IMR-90 (cell line): ENCODE measurements around the gene RHPN2. TPM values are rescaled to one million over a fixed set of nuclear protein-coding genes. Genes with fewer than 3 reads are reported as not detected.

Source experiments
- polyA plus RNA-seq, 3 experiments: library from polyadenylated mRNA; depleted of rRNA; stranded (reverse); fragments of >200 nt; gene quantifications; 2 replicates each; pipeline ENCODE4 v1.2.3, GENCODE V29; 2012; ENCODE audit warnings: low replicate concordance in 1 of 3
- total RNA-seq: library from RNA; depleted of rRNA; stranded (reverse); fragments of >200 nt; gene quantifications from 2 replicates; pipeline ENCODE4 v1.2.3, GENCODE V29; 2012
- TF ChIP-seq, protein P1 (sequence below): conservative IDR thresholded peaks from 2 replicates; pipeline ENCODE4 v1.5.1; 2012; ENCODE audit warnings: mild to moderate bottlenecking, low read depth, low read length, improper control_type of control experiment

RHPN2 gene
- total and polyA plus RNA-seq, 2 of the 4 experiments (the other 2 are of a cell fraction) = 2.3 to 4.0 TPM

DNA sequence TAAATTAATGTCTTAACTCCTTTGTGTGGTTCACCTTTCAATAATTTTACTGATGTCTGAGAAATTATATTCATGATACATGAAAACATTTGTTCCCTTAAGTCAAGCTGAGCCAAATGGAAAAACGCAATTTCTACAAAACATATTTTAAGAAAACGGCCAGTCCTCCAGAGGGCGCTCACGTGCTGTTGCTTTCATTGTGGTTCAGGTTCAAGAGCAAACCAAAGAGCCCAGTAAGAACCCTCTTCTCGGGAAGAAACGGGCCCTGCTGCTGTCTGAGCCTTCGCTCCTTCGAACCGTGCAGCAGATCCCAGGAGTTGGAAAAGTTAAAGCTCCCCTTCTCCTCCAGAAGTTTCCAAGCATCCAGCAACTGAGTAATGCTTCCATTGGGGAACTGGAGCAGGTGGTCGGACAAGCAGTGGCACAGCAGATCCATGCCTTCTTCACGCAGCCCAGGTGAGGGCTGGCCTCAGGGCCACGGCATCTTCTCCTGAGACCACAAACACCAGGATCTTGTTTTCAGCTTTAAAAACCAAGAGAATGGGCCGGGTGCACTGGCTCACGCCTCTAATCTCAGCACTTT lies 88.4 kb downstream of the RHPN2 start (continued):
- TF ChIP-seq, protein P1, sequence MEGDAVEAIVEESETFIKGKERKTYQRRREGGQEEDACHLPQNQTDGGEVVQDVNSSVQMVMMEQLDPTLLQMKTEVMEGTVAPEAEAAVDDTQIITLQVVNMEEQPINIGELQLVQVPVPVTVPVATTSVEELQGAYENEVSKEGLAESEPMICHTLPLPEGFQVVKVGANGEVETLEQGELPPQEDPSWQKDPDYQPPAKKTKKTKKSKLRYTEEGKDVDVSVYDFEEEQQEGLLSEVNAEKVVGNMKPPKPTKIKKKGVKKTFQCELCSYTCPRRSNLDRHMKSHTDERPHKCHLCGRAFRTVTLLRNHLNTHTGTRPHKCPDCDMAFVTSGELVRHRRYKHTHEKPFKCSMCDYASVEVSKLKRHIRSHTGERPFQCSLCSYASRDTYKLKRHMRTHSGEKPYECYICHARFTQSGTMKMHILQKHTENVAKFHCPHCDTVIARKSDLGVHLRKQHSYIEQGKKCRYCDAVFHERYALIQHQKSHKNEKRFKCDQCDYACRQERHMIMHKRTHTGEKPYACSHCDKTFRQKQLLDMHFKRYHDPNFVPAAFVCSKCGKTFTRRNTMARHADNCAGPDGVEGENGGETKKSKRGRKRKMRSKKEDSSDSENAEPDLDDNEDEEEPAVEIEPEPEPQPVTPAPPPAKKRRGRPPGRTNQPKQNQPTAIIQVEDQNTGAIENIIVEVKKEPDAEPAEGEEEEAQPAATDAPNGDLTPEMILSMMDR = peak; percentile 77
